ENCODE results near the gene HIRA. TPM values are rescaled to one million over a fixed set of nuclear protein-coding genes. Genes with fewer than 3 reads are reported as not detected.

The HIRA gene
- total RNA-seq, 5 donors from 2014 or later (not counting 1 experiment from before 2014, with no cell fraction given): 24.4 to 31.4 (median 29.2) TPM

DNA sequence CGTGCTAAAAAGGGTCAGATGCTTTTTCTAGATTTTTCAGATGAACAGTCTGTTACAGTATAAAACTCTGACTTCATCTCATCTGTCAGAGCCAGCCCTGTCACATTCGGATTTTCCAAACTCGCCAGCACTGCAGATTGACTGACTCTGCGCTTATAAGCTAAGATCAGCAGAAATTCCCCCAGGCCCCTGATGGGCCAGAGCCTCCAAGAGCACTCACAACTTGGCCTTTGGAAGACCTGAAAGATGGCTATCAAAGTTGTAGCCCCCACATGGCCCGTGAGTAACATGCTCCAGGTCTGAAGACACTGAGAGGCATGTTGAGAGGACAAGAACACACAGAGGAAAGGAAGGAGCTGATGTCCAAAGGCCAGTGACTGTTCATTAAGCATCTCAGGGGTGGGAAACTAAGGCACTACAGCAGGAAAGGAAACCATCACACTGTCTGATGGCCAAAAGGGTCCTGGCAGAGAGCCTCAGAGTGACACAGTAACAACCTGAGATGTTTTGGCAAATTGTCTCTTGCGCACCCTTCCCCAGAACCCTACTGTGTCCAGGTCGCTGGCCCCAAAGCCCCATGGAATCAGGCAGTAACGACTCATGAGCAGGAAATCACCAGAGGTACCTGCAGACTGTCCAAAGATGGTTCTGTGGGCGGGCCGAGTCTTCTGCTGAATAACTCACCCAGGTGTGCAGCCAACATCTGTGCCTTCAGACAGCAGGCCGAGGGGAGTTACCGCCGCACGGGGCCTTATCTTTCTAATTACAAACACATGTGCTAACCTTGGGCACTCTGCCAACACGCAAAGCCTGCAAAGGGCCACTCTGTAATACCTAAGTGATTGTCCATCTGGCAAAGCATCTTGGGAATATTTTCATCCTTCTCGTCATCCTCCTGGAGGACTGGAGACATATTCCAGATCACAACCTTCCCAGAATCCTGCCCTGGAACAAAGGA lies 23.6 kb downstream of the HIRA start:
- no peaks in the 10 kb centered on the region for H3K27me3 Mint-ChIP-seq
- no peak overlapping the region for H3K4me3 ChIP-seq (ENCODE audit: control insufficient read depth in 1 of 2, extremely low read depth in 1 of 2, low read length in 1 of 2)
- peaks cover 16 to 62% of the 10 kb centered on the region in 2 donors for H3K36me3 ChIP-seq (ENCODE audit: control insufficient read depth in 2 of 2, extremely low read depth in 1 of 2, insufficient read depth in 1 of 2, low read length in 1 of 2)
- H3K9me3 Mint-ChIP-seq: no peaks in the 10 kb centered on the region
- POLR2A ChIA-PET: no interaction called here
- H3K27me3 ChIP-seq (replicated peaks in 1 of 2; ENCODE audit: control insufficient read depth in 2 of 2, extremely low read depth in 1 of 2, insufficient read depth in 2 of 2, low read length in 1 of 2): no peaks in the 10 kb centered on the region
- no peak overlapping the region for H3K27ac ChIP-seq (ENCODE audit: low read length)
- peaks cover 0 to 13% of the 10 kb centered on the region in 2 experiments for H3K4me1 ChIP-seq (ENCODE audit: control insufficient read depth in 1 of 2, extremely low read depth in 1 of 2, insufficient read depth in 2 of 2, low read length in 2 of 2)
- H3K27ac Mint-ChIP-seq: no peak overlapping the region
- peaks cover 15 to 21% (median 18%) of the 10 kb centered on the region in 3 donors for H3K4me1 Mint-ChIP-seq
- no peak overlapping the region for H3K4me3 Mint-ChIP-seq
- H3K9me3 ChIP-seq: no peaks in the 10 kb centered on the region
- peaks cover 59% of the 10 kb centered on the region for H3K36me3 Mint-ChIP-seq
- DNase-seq (no peak), ATAC-seq (replicated peaks in 1 of 4) (no peak)
- 93% methylated on average over 14 of the region's 16 CpGs for WGBS (ENCODE audit: insufficient coverage)
- CTCF ChIA-PET: no interaction called here

DNA sequence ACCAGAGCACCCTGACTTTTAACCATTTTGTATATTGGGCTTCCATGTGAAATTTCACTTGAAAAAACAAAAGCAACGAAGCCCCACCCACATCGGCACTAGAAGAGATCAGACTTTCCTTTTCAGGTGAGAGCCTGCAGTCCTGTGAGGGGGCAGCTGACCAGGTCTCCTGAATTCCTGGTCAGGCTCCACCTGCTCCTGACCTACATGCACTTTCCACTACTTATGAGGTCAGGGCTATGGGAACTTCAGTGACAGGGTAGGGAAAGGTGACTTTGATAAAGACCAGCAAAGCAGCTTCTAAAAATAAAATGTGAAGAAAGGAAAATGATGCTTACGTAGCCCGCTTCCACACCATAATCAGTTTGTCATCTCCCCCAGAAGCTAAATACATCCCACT lies 24.7 kb downstream of the HIRA start:
- H3K4me3 Mint-ChIP-seq: no peak overlapping the region
- peaks cover 6 to 11% (median 9%) of the 10 kb centered on the region in 3 donors for H3K4me1 Mint-ChIP-seq
- DNase-seq: no peak
- no peak overlapping the region for H3K27ac Mint-ChIP-seq
- Histone ChIP-seq H3K4me1 (ENCODE audit: control insufficient read depth in 1 of 2, extremely low read depth in 1 of 2, insufficient read depth in 2 of 2, low read length in 2 of 2) (peaks cover 0 to 9% of the 10 kb centered on the region in 2 experiments), H3K27ac (ENCODE audit: low read length) (no peak overlapping the region), H3K9me3 (no peaks in the 10 kb centered on the region), H3K36me3 (ENCODE audit: control insufficient read depth in 2 of 2, extremely low read depth in 1 of 2, insufficient read depth in 1 of 2, low read length in 1 of 2) (peaks cover 16 to 64% of the 10 kb centered on the region in 2 donors), H3K27me3 (replicated peaks in 1 of 2; ENCODE audit: control insufficient read depth in 2 of 2, extremely low read depth in 1 of 2, insufficient read depth in 2 of 2, low read length in 1 of 2) (no peaks in the 10 kb centered on the region), H3K4me3 (ENCODE audit: control insufficient read depth in 1 of 2, extremely low read depth in 1 of 2, low read length in 1 of 2) (no peak overlapping the region)
- WGBS (ENCODE audit: insufficient coverage): 100% methylated on average over 2 of the region's 4 CpGs
- POLR2A ChIA-PET: no interaction called here
- no peaks in the 10 kb centered on the region for H3K9me3 Mint-ChIP-seq
- CTCF ChIA-PET: interaction anchor here in 1 of 2 donors (1.0 kb wide), 1 partner anchor 67 kb away, joined by 3 read pairs; no protein-coding TSS in a partner anchor
- peaks cover 59% of the 10 kb centered on the region for H3K36me3 Mint-ChIP-seq
- H3K27me3 Mint-ChIP-seq: no peaks in the 10 kb centered on the region
- no peak for ATAC-seq (replicated peaks in 1 of 4)

DNA sequence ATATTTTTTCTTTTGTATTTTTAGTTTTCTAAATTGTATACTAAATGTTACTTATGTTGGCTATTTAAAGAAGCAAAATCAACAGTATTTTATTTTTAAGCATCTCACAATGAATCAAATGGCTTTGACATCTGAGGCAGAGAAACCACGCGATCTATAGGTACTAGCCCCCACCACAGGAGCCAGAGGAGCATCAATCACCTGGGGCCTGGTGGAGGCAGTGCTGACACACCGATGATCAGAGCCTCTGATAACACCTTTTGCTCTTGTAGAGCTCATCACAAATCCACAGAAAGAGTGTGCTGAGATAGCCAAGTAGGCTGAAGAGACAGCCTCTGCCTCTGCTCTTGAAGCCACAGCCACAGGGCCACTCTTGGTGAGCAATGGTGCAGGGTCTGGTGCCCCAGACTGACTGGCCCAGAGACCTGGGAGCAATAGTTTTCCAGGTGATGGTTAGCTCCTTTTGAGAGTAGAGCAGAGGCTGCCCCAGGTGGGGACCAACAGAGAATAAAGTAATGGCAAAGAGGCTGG lies 25.2 kb downstream of the HIRA start:
- DNase-seq: peak in 1 of 35 experiments; percentile 16
- no peaks in the 10 kb centered on the region for H3K27me3 Mint-ChIP-seq
- 58% methylated on average over 3 of the region's 3 CpGs for WGBS (ENCODE audit: insufficient coverage)

DNA sequence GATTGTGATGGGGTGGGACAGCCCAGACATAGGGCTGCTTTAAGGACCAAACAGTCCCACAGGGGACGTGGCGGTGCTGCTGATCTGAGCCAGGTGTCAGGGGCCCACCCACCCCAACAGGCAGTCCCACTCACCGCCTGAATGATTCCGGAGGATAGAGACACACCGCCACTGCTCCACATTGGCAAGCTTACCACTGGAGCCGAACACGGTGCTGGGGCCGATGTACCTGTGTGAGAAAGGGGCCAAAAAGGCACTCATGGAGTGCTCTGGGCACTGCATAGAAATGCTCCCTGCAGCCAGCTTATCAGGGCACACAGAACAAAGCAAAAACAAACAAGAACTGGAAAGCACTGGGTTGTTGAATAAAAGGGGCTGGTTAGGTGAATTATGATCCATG lies 25.9 kb downstream of the HIRA start:
- peaks cover 69% of the 10 kb centered on the region for H3K36me3 Mint-ChIP-seq
- no peaks in the 10 kb centered on the region for H3K27me3 Mint-ChIP-seq
- Histone ChIP-seq H3K4me3 (ENCODE audit: control insufficient read depth in 1 of 2, extremely low read depth in 1 of 2, low read length in 1 of 2) (no peak overlapping the region), H3K9me3 (no peaks in the 10 kb centered on the region), H3K4me1 (ENCODE audit: control insufficient read depth in 1 of 2, extremely low read depth in 1 of 2, insufficient read depth in 2 of 2, low read length in 2 of 2) (no peaks in the 10 kb centered on the region), H3K36me3 (ENCODE audit: control insufficient read depth in 2 of 2, extremely low read depth in 1 of 2, insufficient read depth in 1 of 2, low read length in 1 of 2) (peaks cover 16 to 72% of the 10 kb centered on the region in 2 donors), H3K27me3 (replicated peaks in 1 of 2; ENCODE audit: control insufficient read depth in 2 of 2, extremely low read depth in 1 of 2, insufficient read depth in 2 of 2, low read length in 1 of 2) (no peaks in the 10 kb centered on the region), H3K27ac (ENCODE audit: low read length) (no peak overlapping the region)
- ATAC-seq (replicated peaks in 1 of 4) (no peak), DNase-seq (no peak)
- no peaks in the 10 kb centered on the region for H3K9me3 Mint-ChIP-seq
- H3K4me3 Mint-ChIP-seq: no peak overlapping the region
- no peak overlapping the region for H3K27ac Mint-ChIP-seq
- 100% methylated on average over 5 of the region's 8 CpGs for WGBS (ENCODE audit: insufficient coverage)
- POLR2A ChIA-PET: no interaction called here
- H3K4me1 Mint-ChIP-seq: no peaks in the 10 kb centered on the region
- CTCF ChIA-PET: no interaction called here

More for the DNA sequence above, 25.2 kb downstream of the HIRA start:
- Histone ChIP-seq H3K36me3 (ENCODE audit: control insufficient read depth in 2 of 2, extremely low read depth in 1 of 2, insufficient read depth in 1 of 2, low read length in 1 of 2) (peaks cover 16 to 67% of the 10 kb centered on the region in 2 donors), H3K27me3 (replicated peaks in 1 of 2; ENCODE audit: control insufficient read depth in 2 of 2, extremely low read depth in 1 of 2, insufficient read depth in 2 of 2, low read length in 1 of 2) (no peaks in the 10 kb centered on the region), H3K4me3 (ENCODE audit: control insufficient read depth in 1 of 2, extremely low read depth in 1 of 2, low read length in 1 of 2) (no peak overlapping the region), H3K4me1 (ENCODE audit: control insufficient read depth in 1 of 2, extremely low read depth in 1 of 2, insufficient read depth in 2 of 2, low read length in 2 of 2) (peaks cover 0 to 5% of the 10 kb centered on the region in 2 experiments), H3K27ac (ENCODE audit: low read length) (no peak overlapping the region), H3K9me3 (no peaks in the 10 kb centered on the region)
- POLR2A ChIA-PET: no interaction called here
- Mint-ChIP-seq H3K4me1 (peaks cover 3 to 6% (median 5%) of the 10 kb centered on the region in 3 donors), H3K9me3 (no peaks in the 10 kb centered on the region), H3K36me3 (peaks cover 64% of the 10 kb centered on the region), H3K27ac (no peak overlapping the region), H3K4me3 (no peak overlapping the region)
- CTCF ChIA-PET: interaction anchor here in 1 of 2 donors (1.0 kb wide), 1 partner anchor 68 kb away, joined by 3 read pairs; no protein-coding TSS in a partner anchor
- ATAC-seq (replicated peaks in 1 of 4): no peak

- ChIA-PET CTCF (no interaction called here), POLR2A (no interaction called here)
- Mint-ChIP-seq H3K9me3 (no peaks in the 10 kb centered on the region), H3K4me1 (no peaks in the 10 kb centered on the region), H3K4me3 (no peak overlapping the region), H3K36me3 (peaks cover 70% of the 10 kb centered on the region), H3K27me3 (no peaks in the 10 kb centered on the region), H3K27ac (no peak overlapping the region)
- Histone ChIP-seq H3K9me3 (no peaks in the 10 kb centered on the region), H3K4me3 (ENCODE audit: control insufficient read depth in 1 of 2, extremely low read depth in 1 of 2, low read length in 1 of 2) (no peak overlapping the region), H3K27me3 (replicated peaks in 1 of 2; ENCODE audit: control insufficient read depth in 2 of 2, extremely low read depth in 1 of 2, insufficient read depth in 2 of 2, low read length in 1 of 2) (no peaks in the 10 kb centered on the region), H3K27ac (ENCODE audit: low read length) (no peak overlapping the region), H3K4me1 (ENCODE audit: control insufficient read depth in 1 of 2, extremely low read depth in 1 of 2, insufficient read depth in 2 of 2, low read length in 2 of 2) (no peaks in the 10 kb centered on the region), H3K36me3 (ENCODE audit: control insufficient read depth in 2 of 2, extremely low read depth in 1 of 2, insufficient read depth in 1 of 2, low read length in 1 of 2) (peaks cover 16 to 67% of the 10 kb centered on the region in 2 donors)
- 100% methylated on average over 1 of the region's 4 CpGs for WGBS (ENCODE audit: insufficient coverage)
- DNase-seq (no peak), ATAC-seq (replicated peaks in 1 of 4) (no peak)
These were observed 26.4 kb downstream of the HIRA start for GRCh38 chr22:19405133-19405532.

DNA sequence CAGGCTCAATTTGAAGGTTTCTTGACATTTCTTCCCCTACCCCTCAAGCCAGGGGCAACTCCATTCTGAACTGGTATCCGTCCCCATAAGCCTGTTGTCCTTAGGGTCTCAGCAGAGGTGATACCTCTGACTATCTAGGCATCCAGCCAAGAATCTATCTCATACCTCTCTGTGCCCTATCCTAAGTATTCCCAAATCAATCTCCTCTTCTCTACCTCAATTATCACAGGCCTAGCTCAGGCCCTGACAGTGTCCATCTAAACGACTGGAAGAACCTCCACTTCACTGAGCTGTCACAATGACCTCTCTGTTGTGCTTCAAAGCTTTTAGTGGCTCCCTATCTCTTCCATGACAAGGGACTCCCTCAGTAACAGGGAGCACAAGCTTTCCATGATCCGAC lies 26.9 kb downstream of the HIRA start:
- H3K36me3 ChIP-seq (ENCODE audit: control insufficient read depth in 2 of 2, extremely low read depth in 1 of 2, insufficient read depth in 1 of 2, low read length in 1 of 2): peaks cover 16 to 63% of the 10 kb centered on the region in 2 donors
- ChIA-PET CTCF (no interaction called here), POLR2A (no interaction called here)
- WGBS (ENCODE audit: insufficient coverage): 98% methylated on average over 3 of the region's 3 CpGs
- H3K4me1 Mint-ChIP-seq: no peaks in the 10 kb centered on the region
- no peak for ATAC-seq (replicated peaks in 1 of 4)
- H3K27ac ChIP-seq (ENCODE audit: low read length): no peak overlapping the region
- no peak overlapping the region for H3K4me3 Mint-ChIP-seq
- DNase-seq: no peak
- H3K27me3 Mint-ChIP-seq: no peaks in the 10 kb centered on the region
- H3K4me3 ChIP-seq (ENCODE audit: control insufficient read depth in 1 of 2, extremely low read depth in 1 of 2, low read length in 1 of 2): no peak overlapping the region
- H3K27me3 ChIP-seq (replicated peaks in 1 of 2; ENCODE audit: control insufficient read depth in 2 of 2, extremely low read depth in 1 of 2, insufficient read depth in 2 of 2, low read length in 1 of 2): no peaks in the 10 kb centered on the region
- no peaks in the 10 kb centered on the region for H3K9me3 Mint-ChIP-seq
- H3K36me3 Mint-ChIP-seq: peaks cover 66% of the 10 kb centered on the region
- H3K9me3 ChIP-seq: no peaks in the 10 kb centered on the region
- H3K27ac Mint-ChIP-seq: no peak overlapping the region
- H3K4me1 ChIP-seq (ENCODE audit: control insufficient read depth in 1 of 2, extremely low read depth in 1 of 2, insufficient read depth in 2 of 2, low read length in 2 of 2): no peaks in the 10 kb centered on the region
